Astrocyte (in vitro differentiated cells and primary cell): ENCODE results near the gene EPS15.

Experiments
- CTCF ChIP-seq: IDR thresholded peaks from 2 replicates; pipeline ENCODE4 v1.5.1; 2011; ENCODE audit warnings: low read depth, mild to moderate bottlenecking, inconsistent platforms, low read length, moderate library complexity; ENCODE audit not compliant: insufficient read depth
- EZH2 ChIP-seq: IDR thresholded peaks from 2 replicates; pipeline ENCODE4 v1.6.1; 2012; ENCODE audit warnings: mild to moderate bottlenecking, low read length, inconsistent platforms; ENCODE audit not compliant: insufficient read depth

DNA sequence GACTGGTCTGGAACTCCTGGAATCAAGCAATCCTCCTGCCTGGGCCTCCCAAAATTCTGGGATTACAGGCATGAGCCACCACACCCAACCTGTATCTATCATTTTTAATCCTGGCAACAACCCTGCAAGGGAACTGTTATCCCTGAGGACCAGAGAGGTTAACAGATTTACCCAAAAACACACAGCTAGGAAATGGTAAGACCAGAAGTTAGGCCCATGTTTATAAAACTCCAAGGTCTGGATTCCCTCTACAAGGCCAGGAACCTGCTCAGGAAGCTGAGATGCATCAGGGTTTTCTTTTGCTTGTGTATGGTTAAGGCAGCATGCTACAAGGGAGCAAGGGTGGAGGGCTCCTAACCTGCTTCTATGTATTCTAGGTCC, 170.9 kb downstream of the EPS15 start:
- TF ChIP-seq CTCF: no peak
- TF ChIP-seq EZH2: no peak
